MM.1S (cell line): Measurements from ENCODE around the gene MAP2K6.
A peak's percentile ranks its signal among the peaks of the same experiment; 100 is the strongest.

Experiments used
- DNase-seq: peaks from one replicate; pipeline ENCODE4 v3.0.0-alpha.2; 2015
- H2AFZ ChIP-seq: fragments of 300-600 bp; sonication (generic); 2 replicates; pipeline ENCODE4 v1.6.0; 2016; ENCODE audit warnings: antibody characterized with exemption, low read length
- H3F3A ChIP-seq: fragments of 300-600 bp; sonication (generic); 2 replicates; pipeline ENCODE4 v1.6.1; 2016; ENCODE audit warnings: mild to moderate bottlenecking, antibody characterized with exemption, low read length, moderate library complexity, mixed read lengths; ENCODE audit not compliant: insufficient read depth
- H3K27ac ChIP-seq: fragments of 300-600 bp; sonication (generic); 2 replicates; pipeline ENCODE4 v1.5.1; 2016; ENCODE audit warnings: mild to moderate bottlenecking, low read length
- H3K27me3 ChIP-seq: fragments of 300-600 bp; sonication (generic); replicated peaks from 2 replicates; pipeline ENCODE4 v1.6.0; 2016; ENCODE audit warnings: low read length; ENCODE audit not compliant: insufficient read depth
- H3K36me3 ChIP-seq: fragments of 300-600 bp; sonication (generic); replicated peaks from 2 replicates; pipeline ENCODE4 v1.6.1; 2016; ENCODE audit warnings: mild to moderate bottlenecking, low read length, mixed read lengths; ENCODE audit not compliant: insufficient read depth
- H3K4me1 ChIP-seq: fragments of 300-600 bp; sonication (generic); 2 replicates; pipeline ENCODE4 v1.6.1; 2016; ENCODE audit warnings: low read length, mixed read lengths
- H3K4me2 ChIP-seq: fragments of 300-600 bp; sonication (generic); 2 replicates; pipeline ENCODE4 v1.6.0; 2016; ENCODE audit warnings: low read depth, low read length
- H3K4me3 ChIP-seq: fragments of 300-600 bp; sonication (generic); 2 replicates; pipeline ENCODE4 v1.5.1; 2016; ENCODE audit warnings: low read length, mixed read lengths
- H3K79me2 ChIP-seq: fragments of 300-600 bp; sonication (generic); 2 replicates; pipeline ENCODE4 v1.6.1; 2016; ENCODE audit warnings: mixed run types, low read length, mixed read lengths
- H3K9ac ChIP-seq: fragments of 300-600 bp; sonication (generic); 2 replicates; pipeline ENCODE4 v1.6.1; 2016; ENCODE audit warnings: low read length, mixed read lengths
- H3K9me2 ChIP-seq: fragments of 300-600 bp; sonication (generic); replicated peaks from 2 replicates; pipeline ENCODE4 v1.6.1; 2016; ENCODE audit warnings: mild to moderate bottlenecking, low read length, mixed read lengths; ENCODE audit not compliant: insufficient read depth
- H3K9me3 ChIP-seq: fragments of 300-600 bp; sonication (generic); replicated peaks from 2 replicates; pipeline ENCODE4 v1.6.1; 2016; ENCODE audit warnings: mild to moderate bottlenecking, low read length, mixed read lengths; ENCODE audit not compliant: insufficient read depth
- H4K20me1 ChIP-seq: fragments of 300-600 bp; sonication (generic); 2 replicates; pipeline ENCODE4 v1.6.1; 2016; ENCODE audit warnings: mild to moderate bottlenecking, low read length, moderate library complexity, mixed read lengths; ENCODE audit not compliant: insufficient read depth
- CTCF ChIP-seq: fragments of 300-600 bp; sonication (generic); IDR thresholded peaks from 2 replicates; pipeline ENCODE4 v1.5.1; 2016; ENCODE audit warnings: antibody characterized with exemption, low read length, mixed read lengths
- EZH2 ChIP-seq: fragments of 300-600 bp; sonication (generic); optimal IDR thresholded peaks from 2 replicates; pipeline ENCODE3; 2017; ENCODE audit warnings: low read depth, mild to moderate bottlenecking, antibody characterized with exemption, low read length, mixed read lengths
- EZH2phosphoT487 ChIP-seq: fragments of 300-600 bp; sonication (generic); IDR thresholded peaks from 2 replicates; pipeline ENCODE4 v1.6.1; 2018; ENCODE audit warnings: antibody characterized with exemption, low read length

MAP2K6 gene

GRCh38 chr17:69512946-69513345 lies 98.4 kb downstream of the MAP2K6 start:
- Histone ChIP-seq H3K4me2 (no peak overlapping the region), H3K9me3 (no peaks in the 10 kb centered on the region), H3K4me1 (peaks cover 14% of the 10 kb centered on the region), H3K27me3 (no peaks in the 10 kb centered on the region), H3K79me2 (no peaks in the 10 kb centered on the region), H2AFZ (no peak overlapping the region), H3K27ac (no peak overlapping the region), H3K36me3 (no peaks in the 10 kb centered on the region), H3K9ac (no peak overlapping the region), H3K9me2 (no peaks in the 10 kb centered on the region), H3K4me3 (no peak overlapping the region), H3F3A (no peaks in the 10 kb centered on the region), H4K20me1 (no peaks in the 10 kb centered on the region)
- no peak for TF ChIP-seq EZH2
- TF ChIP-seq EZH2phosphoT487, result no peak
- no peak for TF ChIP-seq CTCF
- DNase-seq, result no peak

- Histone ChIP-seq H3F3A (no peaks in the 10 kb centered on the region), H3K9me3 (no peaks in the 10 kb centered on the region), H3K9me2 (no peaks in the 10 kb centered on the region), H2AFZ (no peak overlapping the region), H3K27ac (no peak overlapping the region), H3K4me2 (peak overlapping the region; percentile 53; the same call in 1 of the 2 replicates), H4K20me1 (no peaks in the 10 kb centered on the region), H3K36me3 (no peaks in the 10 kb centered on the region), H3K79me2 (no peaks in the 10 kb centered on the region), H3K4me1 (peaks cover 14% of the 10 kb centered on the region), H3K9ac (no peak overlapping the region), H3K4me3 (no peak overlapping the region), H3K27me3 (no peaks in the 10 kb centered on the region)
- no peak for TF ChIP-seq CTCF
- no peak for TF ChIP-seq EZH2
- no peak for TF ChIP-seq EZH2phosphoT487
- DNase-seq, result no peak
Observed at GRCh38 chr17:69516225-69516624, 101.7 kb downstream of the MAP2K6 start.

GRCh38 chr17:69516911-69517310 lies 102.4 kb downstream of the MAP2K6 start:
- Histone ChIP-seq H3K27me3 (no peaks in the 10 kb centered on the region), H3K9ac (no peak overlapping the region), H2AFZ (peak overlapping the region; percentile 14; the same call in 1 of the 2 replicates), H3K9me3 (no peaks in the 10 kb centered on the region), H3K4me3 (no peak overlapping the region; the same call in 1 of the 2 replicates), H3K4me1 (peaks cover 14% of the 10 kb centered on the region), H3K79me2 (no peaks in the 10 kb centered on the region), H3K27ac (peak overlapping the region; percentile 33; the same call in 1 of the 2 replicates), H3K9me2 (no peaks in the 10 kb centered on the region), H3F3A (no peaks in the 10 kb centered on the region), H4K20me1 (no peaks in the 10 kb centered on the region), H3K36me3 (no peaks in the 10 kb centered on the region), H3K4me2 (peak overlapping the region; percentile 53)
- peak; percentile 55 for DNase-seq
- no peak for TF ChIP-seq CTCF
- TF ChIP-seq EZH2, result no peak
- TF ChIP-seq EZH2phosphoT487, result no peak
